ENCODE measurements around the gene LURAP1L.

DNA sequence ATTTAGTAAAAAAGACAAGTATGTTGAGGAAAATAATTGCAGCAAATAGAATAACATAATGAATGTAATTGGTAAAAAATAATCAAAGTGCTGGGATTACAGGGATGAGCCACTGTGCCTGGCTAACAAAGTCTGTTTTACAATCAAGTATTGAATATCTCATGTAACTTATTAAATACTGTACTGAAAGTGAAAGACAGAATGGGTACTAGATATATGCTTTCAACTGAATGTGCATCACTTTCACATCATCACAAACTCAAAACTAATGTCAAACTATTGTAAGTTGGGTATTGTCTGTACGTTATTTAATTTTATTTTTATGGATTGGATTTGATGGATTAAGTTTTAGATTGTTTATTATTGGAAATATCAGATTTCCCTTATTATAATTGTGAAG, 58.9 kb downstream of the LURAP1L start:
- TF ChIP-seq, protein P1, sequence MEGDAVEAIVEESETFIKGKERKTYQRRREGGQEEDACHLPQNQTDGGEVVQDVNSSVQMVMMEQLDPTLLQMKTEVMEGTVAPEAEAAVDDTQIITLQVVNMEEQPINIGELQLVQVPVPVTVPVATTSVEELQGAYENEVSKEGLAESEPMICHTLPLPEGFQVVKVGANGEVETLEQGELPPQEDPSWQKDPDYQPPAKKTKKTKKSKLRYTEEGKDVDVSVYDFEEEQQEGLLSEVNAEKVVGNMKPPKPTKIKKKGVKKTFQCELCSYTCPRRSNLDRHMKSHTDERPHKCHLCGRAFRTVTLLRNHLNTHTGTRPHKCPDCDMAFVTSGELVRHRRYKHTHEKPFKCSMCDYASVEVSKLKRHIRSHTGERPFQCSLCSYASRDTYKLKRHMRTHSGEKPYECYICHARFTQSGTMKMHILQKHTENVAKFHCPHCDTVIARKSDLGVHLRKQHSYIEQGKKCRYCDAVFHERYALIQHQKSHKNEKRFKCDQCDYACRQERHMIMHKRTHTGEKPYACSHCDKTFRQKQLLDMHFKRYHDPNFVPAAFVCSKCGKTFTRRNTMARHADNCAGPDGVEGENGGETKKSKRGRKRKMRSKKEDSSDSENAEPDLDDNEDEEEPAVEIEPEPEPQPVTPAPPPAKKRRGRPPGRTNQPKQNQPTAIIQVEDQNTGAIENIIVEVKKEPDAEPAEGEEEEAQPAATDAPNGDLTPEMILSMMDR (IDR thresholded peaks at IDR 0.05) = no peak
- TF ChIP-seq POLR2A (IDR thresholded peaks at IDR 0.05) = no peak
